ENCODE measurements around the gene MBP. TPM values are rescaled to one million over a fixed set of nuclear protein-coding genes. Genes with fewer than 3 reads are reported as not detected.

The MBP gene
- total and polyA plus RNA-seq, 10 of the 15 experiments (the other 5 are each of a cell fraction or from before 2014, with no cell fraction given), result 12.2 to 67.8 (median 42.1) TPM

- TF ChIP-seq SIX5 (IDR thresholded peaks at IDR 0.05; ENCODE audit: low read depth, low read length, severe bottlenecking) (no peak), SIN3A (IDR thresholded peaks at IDR 0.05; ENCODE audit: low read depth, low read length) (no peak), HCFC1 (IDR thresholded peaks at IDR 0.05; ENCODE audit: low read length) (no peak), SMC3 (IDR thresholded peaks at IDR 0.05; ENCODE audit: borderline replicate concordance, low read length) (0 out of 2 replicates have a peak, but pooled peaks have one; percentile 7), RAD51 (IDR thresholded peaks at IDR 0.05) (no peak), POLR2AphosphoS2 (IDR thresholded peaks at IDR 0.05; ENCODE audit: low read depth, low read length) (no peak), REST (IDR thresholded peaks at IDR 0.05; ENCODE audit: low read depth, low read length) (no peak), JUNB (IDR thresholded peaks at IDR 0.05) (no peak), ESRRA (IDR thresholded peaks at IDR 0.05; ENCODE audit: low read length) (no peak), TCF12 (IDR thresholded peaks at IDR 0.05; ENCODE audit: low read depth, low read length) (0 out of 2 replicates have a peak, but pooled peaks have one; percentile 30), TBL1XR1 (IDR thresholded peaks at IDR 0.05; ENCODE audit: low read depth, low read length) (no peak), WRNIP1 (IDR thresholded peaks at IDR 0.05; ENCODE audit: borderline replicate concordance, low read depth, low read length) (no peak), STAT3 (IDR thresholded peaks at IDR 0.05; ENCODE audit: low read depth, low read length) (no peak), POLR2A (IDR thresholded peaks at IDR 0.05; ENCODE audit: low read depth, low read length) (no peak), IKZF2 (IDR thresholded peaks at IDR 0.05) (no peak), EP300 (IDR thresholded peaks at IDR 0.05; ENCODE audit: borderline replicate concordance in 1 of 2, control insufficient read depth in 1 of 2, low read depth in 2 of 2, low read length in 2 of 2) (no peak)
- TF ChIP-seq, protein P1, sequence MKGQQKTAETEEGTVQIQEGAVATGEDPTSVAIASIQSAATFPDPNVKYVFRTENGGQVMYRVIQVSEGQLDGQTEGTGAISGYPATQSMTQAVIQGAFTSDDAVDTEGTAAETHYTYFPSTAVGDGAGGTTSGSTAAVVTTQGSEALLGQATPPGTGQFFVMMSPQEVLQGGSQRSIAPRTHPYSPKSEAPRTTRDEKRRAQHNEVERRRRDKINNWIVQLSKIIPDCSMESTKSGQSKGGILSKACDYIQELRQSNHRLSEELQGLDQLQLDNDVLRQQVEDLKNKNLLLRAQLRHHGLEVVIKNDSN (IDR thresholded peaks at IDR 0.05; ENCODE audit: borderline replicate concordance, extremely low read length, insufficient read depth, low read depth, low read length), result no peak
These were observed 1.4 kb upstream of the MBP start (continued) for GRCh38 chr18:77133835-77134496.

Measured in GM12878 (cell line).